Fibroblast of lung (primary cell): Measurements from ENCODE around the gene PLXNA2. TPM values are rescaled to one million over a fixed set of nuclear protein-coding genes. Genes with fewer than 3 reads are reported as not detected.

ENCODE experiments used
- DNase-seq, 2 donors: peaks; one replicate each; pipeline versions ENCODE4 v3.0.0 to v3.0.0-alpha.2; 2010; ENCODE audit warnings: low read depth in 2 of 2
- H2AFZ ChIP-seq: 2 replicates; pipeline ENCODE4 v1.5.1; 2012; ENCODE audit warnings: low read length, control low read depth, inconsistent platforms
- H3K27ac ChIP-seq: 2 replicates; pipeline ENCODE4 v1.5.1; 2011; ENCODE audit warnings: low read length, control low read depth; ENCODE audit not compliant: insufficient read depth
- H3K27me3 ChIP-seq: 2 replicates; pipeline ENCODE4 v1.5.1; 2011; ENCODE audit warnings: mild to moderate bottlenecking, low read length; ENCODE audit not compliant: control insufficient read depth, insufficient read depth
- H3K36me3 ChIP-seq: 2 replicates; pipeline ENCODE4 v1.5.1; 2011; ENCODE audit warnings: low read length; ENCODE audit not compliant: control insufficient read depth, insufficient read depth
- H3K4me1 ChIP-seq: 2 replicates; pipeline ENCODE4 v1.5.1; 2011; ENCODE audit warnings: low read length; ENCODE audit not compliant: control insufficient read depth, insufficient read depth; ENCODE audit errors: extremely low read depth
- H3K4me2 ChIP-seq: 2 replicates; pipeline ENCODE4 v1.5.1; 2011; ENCODE audit warnings: low read length, control low read depth; ENCODE audit not compliant: insufficient read depth; ENCODE audit errors: extremely low read depth
- H3K4me3 ChIP-seq, 4 experiments: fragments of 200-600 bp in 1 of 4; sonication (generic) in 1 of 4; replicated peaks in 1 of 4; 2 replicates each; pipeline ENCODE4 v1.5.1; 2011 to 2016; ENCODE audit warnings: low read length in 4 of 4, low read depth in 3 of 4, mild to moderate bottlenecking in 3 of 4, control low read depth in 2 of 4, inconsistent platforms in 1 of 4, mixed read lengths in 1 of 4; ENCODE audit not compliant: insufficient read depth in 1 of 4; ENCODE audit errors: control extremely low read depth in 1 of 4
- H3K79me2 ChIP-seq: 2 replicates; pipeline ENCODE4 v1.5.1; 2012; ENCODE audit warnings: mild to moderate bottlenecking, low read length, inconsistent platforms; ENCODE audit not compliant: control insufficient read depth, insufficient read depth
- H3K9ac ChIP-seq: 2 replicates; pipeline ENCODE4 v1.5.1; 2011; ENCODE audit warnings: mild to moderate bottlenecking, low read length, control low read depth; ENCODE audit not compliant: insufficient read depth
- H3K9me3 ChIP-seq: 2 replicates; pipeline ENCODE4 v1.5.1; 2012; ENCODE audit warnings: low read depth, low read length; ENCODE audit not compliant: control insufficient read depth, insufficient read depth
- H4K20me1 ChIP-seq: 2 replicates; pipeline ENCODE4 v1.5.1; 2011; ENCODE audit warnings: low read length; ENCODE audit not compliant: control insufficient read depth, insufficient read depth; ENCODE audit errors: extremely low read depth
- EZH2 ChIP-seq: IDR thresholded peaks from 2 replicates; pipeline ENCODE4 v1.5.1; 2012; ENCODE audit warnings: low read length, control low read depth, mild to moderate bottlenecking; ENCODE audit errors: missing control alignments
- polyA plus RNA-seq, 2 donors: library from polyadenylated mRNA; depleted of rRNA in 1 of 2; stranded (reverse) in 1 of 2; unstranded in 1 of 2; fragments of >200 nt; gene quantifications; 2 replicates each; pipeline ENCODE4 v1.2.1, GENCODE V29; 2011 to 2012; ENCODE audit warnings: missing spikeins in 1 of 2
- total RNA-seq: library from RNA; depleted of rRNA; stranded (reverse); fragments of >200 nt; gene quantifications from 2 replicates; pipeline ENCODE4 v1.2.1, GENCODE V29; 2014
- TF ChIP-seq, protein P1 (sequence below), 2 donors: IDR thresholded peaks in 1 of 2; conservative IDR thresholded peaks in 1 of 2; 1 replicate in 1 of 2; 2 replicates in 1 of 2; pipeline ENCODE4 v1.5.1; 2011 to 2012; ENCODE audit warnings: low read length in 2 of 2, control low read depth in 1 of 2, inconsistent platforms in 1 of 2, low read depth in 1 of 2, mild to moderate bottlenecking in 1 of 2

PLXNA2 gene
- total and polyA plus RNA-seq, 2 donors (not counting 1 experiment from before 2014, with no cell fraction given), result 0.43 to 2.0 TPM

DNA sequence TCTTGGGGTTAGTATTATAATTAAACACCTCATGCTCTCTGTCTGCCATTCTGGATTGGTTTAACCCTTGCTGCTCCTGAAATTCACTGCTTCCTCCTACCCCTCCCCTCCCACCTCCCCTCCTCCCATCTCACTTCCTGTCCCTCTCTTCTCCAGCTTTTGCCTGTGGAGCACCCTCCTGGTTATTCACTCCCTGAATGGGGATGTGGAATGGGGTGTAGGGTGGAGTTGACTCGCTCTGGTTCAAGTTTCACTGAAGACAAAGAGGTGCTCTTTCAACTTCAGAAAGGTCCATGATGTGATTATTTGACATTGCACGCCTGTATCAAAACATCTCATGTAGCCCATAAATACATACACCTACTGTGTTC is 160.5 kb downstream of the PLXNA2 start:
- Histone ChIP-seq H3K36me3 (no peaks in the 10 kb centered on the region), H3K4me2 (no peak overlapping the region), H2AFZ (no peak overlapping the region), H4K20me1 (no peaks in the 10 kb centered on the region), H3K9ac (no peak overlapping the region), H3K4me1 (peaks cover 2% of the 10 kb centered on the region), H3K79me2 (no peaks in the 10 kb centered on the region), H3K9me3 (no peaks in the 10 kb centered on the region), H3K27me3 (no peaks in the 10 kb centered on the region), H3K4me3 (no peak overlapping the region), H3K27ac (no peak overlapping the region)
- no peak for DNase-seq
- TF ChIP-seq EZH2, result no peak
- TF ChIP-seq, protein P1, sequence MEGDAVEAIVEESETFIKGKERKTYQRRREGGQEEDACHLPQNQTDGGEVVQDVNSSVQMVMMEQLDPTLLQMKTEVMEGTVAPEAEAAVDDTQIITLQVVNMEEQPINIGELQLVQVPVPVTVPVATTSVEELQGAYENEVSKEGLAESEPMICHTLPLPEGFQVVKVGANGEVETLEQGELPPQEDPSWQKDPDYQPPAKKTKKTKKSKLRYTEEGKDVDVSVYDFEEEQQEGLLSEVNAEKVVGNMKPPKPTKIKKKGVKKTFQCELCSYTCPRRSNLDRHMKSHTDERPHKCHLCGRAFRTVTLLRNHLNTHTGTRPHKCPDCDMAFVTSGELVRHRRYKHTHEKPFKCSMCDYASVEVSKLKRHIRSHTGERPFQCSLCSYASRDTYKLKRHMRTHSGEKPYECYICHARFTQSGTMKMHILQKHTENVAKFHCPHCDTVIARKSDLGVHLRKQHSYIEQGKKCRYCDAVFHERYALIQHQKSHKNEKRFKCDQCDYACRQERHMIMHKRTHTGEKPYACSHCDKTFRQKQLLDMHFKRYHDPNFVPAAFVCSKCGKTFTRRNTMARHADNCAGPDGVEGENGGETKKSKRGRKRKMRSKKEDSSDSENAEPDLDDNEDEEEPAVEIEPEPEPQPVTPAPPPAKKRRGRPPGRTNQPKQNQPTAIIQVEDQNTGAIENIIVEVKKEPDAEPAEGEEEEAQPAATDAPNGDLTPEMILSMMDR (conservative IDR thresholded peaks at IDR 0.05 in 1 of 2, IDR thresholded peaks at IDR 0.05 in 1 of 2; ENCODE audit: low read depth in 1 of 2, low read length in 2 of 2), result no peak

DNA sequence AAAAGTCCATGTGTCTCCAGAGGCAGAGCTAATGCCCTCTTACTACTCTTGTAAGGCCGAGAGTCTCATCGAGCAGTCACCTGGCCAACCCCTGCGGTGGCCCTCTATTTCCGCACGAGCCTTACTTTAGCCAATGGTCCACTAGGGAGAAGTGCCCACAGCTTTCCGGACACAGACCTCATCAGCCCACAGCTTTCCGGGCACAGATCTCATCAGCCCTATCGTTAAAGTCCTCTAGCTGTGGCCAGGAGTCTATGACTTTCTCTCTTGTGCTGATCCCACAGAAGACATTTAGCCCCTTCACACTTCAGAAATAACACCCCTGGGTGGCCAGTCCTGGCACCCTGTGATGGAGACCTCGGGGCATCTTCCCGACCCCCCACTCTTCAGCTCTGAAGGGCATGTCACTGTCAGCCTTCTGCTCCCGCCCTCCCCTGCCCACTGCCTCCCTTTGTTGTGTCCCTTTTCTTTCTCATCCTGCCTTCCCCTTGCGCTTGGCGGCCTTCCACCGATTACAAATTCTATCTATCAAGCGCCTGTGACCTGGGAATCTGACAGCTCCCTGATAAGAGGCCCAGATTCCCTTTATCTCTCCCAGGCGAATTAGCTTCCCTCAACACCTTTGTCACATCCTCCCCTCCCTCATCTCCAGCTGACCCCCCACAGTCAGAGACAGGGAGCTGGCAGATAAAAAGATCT is 161.0 kb downstream of the PLXNA2 start:
- H3K9me3 ChIP-seq, result no peaks in the 10 kb centered on the region
- H3K4me2 ChIP-seq, result no peak overlapping the region
- H2AFZ ChIP-seq, result no peak overlapping the region
- no peak overlapping the region for H3K9ac ChIP-seq
- H3K4me3 ChIP-seq, result no peak overlapping the region
- no peaks in the 10 kb centered on the region for H3K79me2 ChIP-seq
- H3K27me3 ChIP-seq, result no peaks in the 10 kb centered on the region
- DNase-seq, result no peak
- H3K27ac ChIP-seq, result no peak overlapping the region
- peaks cover 2% of the 10 kb centered on the region for H3K4me1 ChIP-seq
- no peak for TF ChIP-seq EZH2
- TF ChIP-seq, protein P1 (conservative IDR thresholded peaks at IDR 0.05 in 1 of 2, IDR thresholded peaks at IDR 0.05 in 1 of 2; ENCODE audit: low read depth in 1 of 2, low read length in 2 of 2), result no peak
- H3K36me3 ChIP-seq, result no peaks in the 10 kb centered on the region
- H4K20me1 ChIP-seq, result no peaks in the 10 kb centered on the region

DNA sequence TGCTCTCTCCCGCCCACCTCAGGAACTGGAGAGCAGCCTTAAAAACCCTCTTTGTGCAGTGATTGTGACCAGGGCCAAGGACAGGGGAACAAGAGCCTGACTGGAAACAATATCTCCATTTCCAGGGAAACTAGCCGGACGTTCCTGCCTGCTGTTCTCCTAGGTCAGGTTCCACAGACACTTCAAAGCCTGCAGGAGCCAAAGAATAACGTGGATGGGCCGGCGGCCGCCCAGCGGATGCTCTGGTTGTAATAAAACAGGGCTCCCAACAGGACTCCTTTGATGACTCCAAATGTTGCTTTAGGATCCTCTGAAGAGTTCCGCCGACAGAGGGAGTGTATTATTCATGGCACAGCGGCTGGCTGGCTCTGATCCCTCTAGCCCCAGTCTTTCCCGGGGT is 162.2 kb downstream of the PLXNA2 start:
- H3K79me2 ChIP-seq, result no peaks in the 10 kb centered on the region
- peak in 1 of 2 donors; percentile 16 for DNase-seq
- peaks cover 2% of the 10 kb centered on the region for H3K4me1 ChIP-seq
- no peak overlapping the region for H3K9ac ChIP-seq
- no peak overlapping the region for H3K4me3 ChIP-seq
- no peak overlapping the region for H2AFZ ChIP-seq
- no peak overlapping the region for H3K27ac ChIP-seq
- no peak overlapping the region for H3K4me2 ChIP-seq
- H3K27me3 ChIP-seq, result no peaks in the 10 kb centered on the region
- no peaks in the 10 kb centered on the region for H3K36me3 ChIP-seq
- H4K20me1 ChIP-seq, result no peaks in the 10 kb centered on the region
- TF ChIP-seq, protein P1 (conservative IDR thresholded peaks at IDR 0.05 in 1 of 2, IDR thresholded peaks at IDR 0.05 in 1 of 2; ENCODE audit: low read depth in 1 of 2, low read length in 2 of 2), result peak in 1 of 2 donors; percentile 25
- no peak for TF ChIP-seq EZH2
- H3K9me3 ChIP-seq, result no peaks in the 10 kb centered on the region
